H9 (cell line): ENCODE results near the gene EGFL8. TPM values are rescaled to one million over a fixed set of nuclear protein-coding genes. Genes with fewer than 3 reads are reported as not detected.
A peak's percentile ranks its signal among the peaks of the same experiment; 100 is the strongest.
"Not testable (repeated sequence)": the region's sequence is repeated elsewhere in the genome, so short reads cannot be mapped to it uniquely, and the experiment has no call there.

Source experiments
- DNase-seq: peaks from one replicate; pipeline ENCODE4 v3.0.0-alpha.2; 2017
- H2AFZ ChIP-seq: one replicate; pipeline ENCODE4 v1.6.1; 2013; ENCODE audit warnings: mild to moderate bottlenecking, low read length, control low read depth, moderate library complexity
- H2AK5ac ChIP-seq: 2 replicates; pipeline ENCODE4 v1.6.1; 2013; ENCODE audit warnings: low read length, control low read depth, mixed read lengths; ENCODE audit not compliant: insufficient read length
- H2BK120ac ChIP-seq: one replicate; pipeline ENCODE4 v1.6.1; 2013; ENCODE audit warnings: low read depth, mild to moderate bottlenecking, low read length, control low read depth, inconsistent platforms; ENCODE audit not compliant: poor library complexity, severe bottlenecking
- H2BK12ac ChIP-seq: 2 replicates; pipeline ENCODE4 v1.6.1; 2013; ENCODE audit warnings: low read length, control low read depth, mixed read lengths, low read depth; ENCODE audit not compliant: insufficient read length
- H2BK15ac ChIP-seq: 2 replicates; pipeline ENCODE4 v1.6.1; 2013; ENCODE audit warnings: low read depth, low read length, control low read depth
- H2BK20ac ChIP-seq: one replicate; pipeline ENCODE4 v1.6.1; 2013; ENCODE audit warnings: low read depth, mild to moderate bottlenecking, low read length, control low read depth, inconsistent platforms; ENCODE audit not compliant: poor library complexity, severe bottlenecking
- H2BK5ac ChIP-seq: 2 replicates; pipeline ENCODE4 v1.6.1; 2013; ENCODE audit warnings: low read length, control low read depth, mixed read lengths; ENCODE audit not compliant: insufficient read length
- H3K14ac ChIP-seq: 2 replicates; pipeline ENCODE4 v1.6.1; 2013; ENCODE audit warnings: low read length, control low read depth; ENCODE audit not compliant: insufficient read depth
- H3K18ac ChIP-seq: 2 replicates; pipeline ENCODE4 v1.6.1; 2013; ENCODE audit warnings: low read depth, mild to moderate bottlenecking, mixed read lengths, low read length, control low read depth; ENCODE audit not compliant: insufficient read length
- H3K23ac ChIP-seq: 2 replicates; pipeline ENCODE4 v1.6.1; 2013; ENCODE audit warnings: low read length, control low read depth, mixed read lengths, low read depth; ENCODE audit not compliant: insufficient read length
- H3K23me2 ChIP-seq: 2 replicates; pipeline ENCODE4 v1.6.1; 2013; ENCODE audit warnings: low read depth, mild to moderate bottlenecking, mixed read lengths, low read length, control low read depth; ENCODE audit not compliant: insufficient read length, poor library complexity, severe bottlenecking
- H3K27ac ChIP-seq: 2 replicates; pipeline ENCODE4 v1.5.1; 2013; ENCODE audit warnings: low read length, control low read depth, mixed read lengths, low read depth; ENCODE audit not compliant: insufficient read length
- H3K27me3 ChIP-seq: 2 replicates; pipeline ENCODE4 v1.6.1; 2013; ENCODE audit warnings: low read length, control low read depth, inconsistent platforms; ENCODE audit not compliant: insufficient read depth
- H3K4ac ChIP-seq: 2 replicates; pipeline ENCODE4 v1.6.1; 2013; ENCODE audit warnings: low read depth, mild to moderate bottlenecking, control low read depth, inconsistent platforms, low read length, moderate library complexity
- H3K4me1 ChIP-seq: 2 replicates; pipeline ENCODE4 v1.6.1; 2013; ENCODE audit warnings: low read length, control low read depth, inconsistent platforms; ENCODE audit not compliant: insufficient read depth
- H3K4me2 ChIP-seq: 2 replicates; pipeline ENCODE4 v1.6.1; 2013; ENCODE audit warnings: low read length, control low read depth, mixed read lengths; ENCODE audit not compliant: insufficient read length, insufficient read depth
- H3K56ac ChIP-seq: 2 replicates; pipeline ENCODE4 v1.6.1; 2013; ENCODE audit warnings: low read depth, mild to moderate bottlenecking, mixed read lengths, low read length, control low read depth; ENCODE audit not compliant: insufficient read length
- H3K79me1 ChIP-seq: 2 replicates; pipeline ENCODE4 v1.6.1; 2013; ENCODE audit warnings: low read depth, mild to moderate bottlenecking, moderate library complexity, low read length, control low read depth, inconsistent platforms; ENCODE audit not compliant: insufficient read depth, poor library complexity, severe bottlenecking
- H3K79me2 ChIP-seq: 2 replicates; pipeline ENCODE4 v1.6.1; 2013; ENCODE audit warnings: low read length, control low read depth, inconsistent platforms; ENCODE audit not compliant: insufficient read depth
- H3K9ac ChIP-seq: 2 replicates; pipeline ENCODE4 v1.6.1; 2013; ENCODE audit warnings: low read length, control low read depth, mixed read lengths; ENCODE audit not compliant: insufficient read length; ENCODE audit errors: extremely low read depth
- H3K9me3 ChIP-seq: one replicate; pipeline ENCODE4 v1.6.1; 2013; ENCODE audit warnings: low read depth, low read length, inconsistent platforms; ENCODE audit not compliant: control insufficient read depth
- H3T11ph ChIP-seq: one replicate; pipeline ENCODE4 v1.6.1; 2013; ENCODE audit warnings: mild to moderate bottlenecking, low read length, control low read depth, inconsistent platforms
- H4K20me1 ChIP-seq: one replicate; pipeline ENCODE4 v1.6.1; 2013; ENCODE audit not compliant: control insufficient read depth, insufficient read length, insufficient read depth
- H4K5ac ChIP-seq: 2 replicates; pipeline ENCODE4 v1.6.1; 2013; ENCODE audit warnings: low read depth, mild to moderate bottlenecking, mixed read lengths, low read length, control low read depth; ENCODE audit not compliant: insufficient read length
- H4K8ac ChIP-seq: replicated peaks from 2 replicates; pipeline ENCODE4 v1.6.1; 2013; ENCODE audit warnings: low read length, control low read depth, mixed read lengths, low read depth; ENCODE audit not compliant: insufficient read length
- H4K91ac ChIP-seq: 2 replicates; pipeline ENCODE4 v1.6.1; 2013; ENCODE audit warnings: low read depth, mild to moderate bottlenecking, moderate library complexity, mixed read lengths, low read length, control low read depth; ENCODE audit not compliant: insufficient read length
- H3K27ac Mint-ChIP-seq, 3 experiments: 2 replicates in 2 of 3; 3 replicates in 1 of 3; pipeline ENCODE4 v1.8.0; 2020 to 2021; ENCODE audit warnings: mixed read lengths in 3 of 3, mild to moderate bottlenecking in 1 of 3, moderate library complexity in 1 of 3
- H3K27me3 Mint-ChIP-seq: 2 replicates; pipeline ENCODE4 v1.8.0; 2021; ENCODE audit warnings: low read depth, mild to moderate bottlenecking, moderate library complexity, mixed read lengths
- H3K36me3 Mint-ChIP-seq, 3 experiments: 2 replicates in 2 of 3; 3 replicates in 1 of 3; pipeline ENCODE4 v1.8.0; 2020 to 2021; ENCODE audit warnings: low read depth in 3 of 3, mixed read lengths in 3 of 3; ENCODE audit not compliant: insufficient read depth in 1 of 3
- H3K4me1 Mint-ChIP-seq, 2 experiments: 2 replicates each; pipeline ENCODE4 v1.8.0; 2020; ENCODE audit warnings: mixed read lengths in 2 of 2
- H3K4me3 Mint-ChIP-seq, 2 experiments: 2 replicates in 1 of 2; 3 replicates in 1 of 2; pipeline ENCODE4 v1.8.0; 2020 to 2021; ENCODE audit warnings: mild to moderate bottlenecking in 2 of 2, mixed read lengths in 2 of 2, moderate library complexity in 1 of 2
- H3K9me3 Mint-ChIP-seq, 2 experiments: 2 replicates in 1 of 2; 3 replicates in 1 of 2; pipeline ENCODE4 v1.8.0; 2020; ENCODE audit warnings: mild to moderate bottlenecking in 2 of 2, mixed read lengths in 2 of 2, moderate library complexity in 1 of 2
- CTCF ChIP-seq: fragments of 200-600 bp; sonication (generic); conservative IDR thresholded peaks from 3 replicates; pipeline ENCODE4 v1.8.0; 2021; ENCODE audit warnings: antibody characterized with exemption, mild to moderate bottlenecking
- WGBS: extraction: QIAGEN DNeasy Blood & Tissue Kit; methylation state at CpG from one replicate; pipeline ENCODE4 v1.1.7; 2013; ENCODE audit warnings: missing lambda C conversion rate, low lambda C conversion rate, mixed read lengths; ENCODE audit not compliant: insufficient read length; ENCODE audit errors: extremely low coverage; 5-methylcytosine and 5-hydroxymethylcytosine counted together
- total RNA-seq: library from RNA; stranded (reverse); gene quantifications from 2 replicates; pipeline ENCODE4 v1.2.1, GENCODE V29; 2021

The EGFL8 gene
- total RNA-seq, 1 experiment from 2014 or later, result 27.2 TPM

DNA sequence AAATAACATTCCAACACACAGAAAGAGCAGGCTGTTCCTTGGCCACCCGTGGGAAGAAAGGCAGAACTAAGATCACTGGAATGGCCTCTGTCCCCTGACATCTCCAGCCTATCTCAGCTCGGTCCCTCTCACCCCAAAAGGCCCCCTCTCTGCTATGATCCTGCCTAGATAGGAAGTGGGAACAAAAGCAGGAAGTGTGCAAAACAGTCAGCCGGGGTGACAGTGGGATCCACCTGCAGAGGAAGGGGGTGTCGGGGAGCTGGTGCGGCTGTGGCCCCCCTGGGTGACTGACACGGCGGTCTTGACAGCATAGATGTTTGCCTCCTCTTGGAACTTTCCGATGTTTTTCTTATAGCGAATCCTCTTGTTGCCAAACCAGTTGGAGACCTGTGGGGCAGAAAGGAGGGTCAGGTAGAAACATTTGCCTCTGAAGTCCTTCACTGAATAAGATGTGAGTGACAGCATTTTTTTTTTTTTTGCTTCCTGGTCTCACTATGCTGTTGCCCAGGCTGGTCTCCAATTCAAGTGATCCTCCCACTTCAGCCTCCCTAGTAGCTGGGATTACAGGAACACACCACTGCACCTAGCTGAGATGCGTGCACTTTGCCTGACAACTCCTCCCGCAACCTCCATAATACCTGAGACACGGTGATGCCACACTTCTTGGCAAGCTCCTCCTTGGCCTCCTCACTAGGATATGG, 22.8 kb downstream of the EGFL8 start:
- Histone ChIP-seq H2BK12ac (no peak overlapping the region), H2AFZ (no peak overlapping the region), H4K5ac (no peak overlapping the region), H4K20me1 (no peaks in the 10 kb centered on the region), H3K23ac (no peak overlapping the region), H3K14ac (no peak overlapping the region), H3K9ac (no peak overlapping the region), H3K4me2 (no peak overlapping the region), H2BK5ac (no peak overlapping the region), H3K4ac (no peak overlapping the region), H3K79me2 (no peaks in the 10 kb centered on the region), H2BK120ac (no peak overlapping the region), H3K18ac (no peak overlapping the region), H2BK20ac (no peak overlapping the region), H4K91ac (no peak overlapping the region), H3K56ac (no peak overlapping the region), H3T11ph (no peak overlapping the region), H4K8ac (no peak overlapping the region), H3K9me3 (no peaks in the 10 kb centered on the region), H3K4me1 (peaks cover 4% of the 10 kb centered on the region; the same call in 1 of the 2 replicates), H3K27me3 (no peaks in the 10 kb centered on the region), H3K23me2 (peaks cover 7% of the 10 kb centered on the region), H3K79me1 (no peaks in the 10 kb centered on the region), H2BK15ac (no peak overlapping the region), H3K27ac (no peak overlapping the region), H2AK5ac (no peak overlapping the region)
- H3K9me3 Mint-ChIP-seq, result no peaks in the 10 kb centered on the region; a peak in 1 of 5 replicates
- no peak for DNase-seq
- H3K27ac Mint-ChIP-seq, result peak overlapping the region in 1 of 3 experiments; percentile 76; a peak in 3 of 7 replicates
- H3K4me1 Mint-ChIP-seq, result peaks cover 33 to 43% of the 10 kb centered on the region in 2 experiments
- H3K4me3 Mint-ChIP-seq, result peak overlapping the region in 1 of 2 experiments; percentile 63; a peak in 3 of 5 replicates
- H3K27me3 Mint-ChIP-seq, result no peaks in the 10 kb centered on the region
- no peak for TF ChIP-seq CTCF
- WGBS, result no CpG with 5 or more reads among the region's 12 CpGs
- H3K36me3 Mint-ChIP-seq, result peaks cover 12 to 54% (median 45%) of the 10 kb centered on the region in 3 experiments; a peak in 6 of 7 replicates

DNA sequence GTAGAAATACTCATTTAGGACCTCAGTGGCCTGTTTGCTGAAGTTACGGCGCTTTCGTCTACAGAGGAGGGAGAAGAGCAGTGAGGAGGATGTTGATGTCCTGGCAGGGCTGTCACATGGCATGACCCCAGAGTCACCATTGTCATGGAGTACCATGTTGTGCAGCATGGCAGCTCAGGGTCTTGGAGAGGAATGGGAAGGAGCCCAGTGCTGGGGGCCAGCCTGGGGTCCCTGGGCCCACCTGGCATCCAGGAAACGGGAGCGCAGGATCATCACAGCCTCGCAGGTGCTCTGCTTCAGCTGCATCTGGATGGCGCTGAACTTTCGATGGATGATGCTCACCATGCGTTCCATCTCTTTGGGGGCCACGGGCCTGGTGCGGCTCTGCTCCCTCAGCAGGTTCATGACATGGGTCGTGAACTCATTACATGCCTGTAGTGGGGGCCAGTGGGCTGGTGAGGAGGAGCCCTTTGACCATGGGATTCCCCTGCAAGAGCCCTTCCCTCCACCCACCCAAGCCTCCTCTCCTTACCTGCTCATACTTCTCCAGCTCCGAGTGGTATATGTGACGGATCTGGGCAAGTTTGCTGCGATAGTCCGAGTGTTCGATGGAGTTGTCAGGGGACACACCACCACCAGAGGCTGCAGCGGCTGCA, 23.5 kb downstream of the EGFL8 start:
- not testable (repeated sequence) for H3K9me3 Mint-ChIP-seq, H3K27me3 ChIP-seq, H3K79me1 ChIP-seq, H4K20me1 ChIP-seq, H2BK12ac ChIP-seq, DNase-seq, H2AK5ac ChIP-seq, H3K14ac ChIP-seq, H3K9me3 ChIP-seq, H3K27ac ChIP-seq, H3K56ac ChIP-seq, H3K9ac ChIP-seq, H3K79me2 ChIP-seq, H4K8ac ChIP-seq, H2BK5ac ChIP-seq, H2BK15ac ChIP-seq, H4K5ac ChIP-seq, H3K23me2 ChIP-seq, H2BK120ac ChIP-seq, H4K91ac ChIP-seq, H3K4me1 ChIP-seq, H2BK20ac ChIP-seq, H3K4ac ChIP-seq, H3K23ac ChIP-seq, H3K27me3 Mint-ChIP-seq, H2AFZ ChIP-seq, H3K18ac ChIP-seq, H3T11ph ChIP-seq
- H3K27ac Mint-ChIP-seq, result peak overlapping the region in 1 of 3 experiments; percentile 76; a peak in 1 of 7 replicates
- H3K4me1 Mint-ChIP-seq, result peaks cover 38 to 47% of the 10 kb centered on the region in 2 experiments
- H3K4me2 ChIP-seq, result peak overlapping the region; percentile 72
- WGBS, result no CpG with 5 or more reads among the region's 18 CpGs
- peaks cover 12 to 48% (median 39%) of the 10 kb centered on the region in 3 experiments; a peak in 6 of 7 replicates for H3K36me3 Mint-ChIP-seq
- H3K4me3 Mint-ChIP-seq, result peak overlapping the region; percentile 67 to 76; a peak in 4 of 5 replicates
